Measurements from ENCODE around the gene PNMT.
A peak's percentile ranks its signal among the peaks of the same experiment; 100 is the strongest.

Gene PNMT, protein sequence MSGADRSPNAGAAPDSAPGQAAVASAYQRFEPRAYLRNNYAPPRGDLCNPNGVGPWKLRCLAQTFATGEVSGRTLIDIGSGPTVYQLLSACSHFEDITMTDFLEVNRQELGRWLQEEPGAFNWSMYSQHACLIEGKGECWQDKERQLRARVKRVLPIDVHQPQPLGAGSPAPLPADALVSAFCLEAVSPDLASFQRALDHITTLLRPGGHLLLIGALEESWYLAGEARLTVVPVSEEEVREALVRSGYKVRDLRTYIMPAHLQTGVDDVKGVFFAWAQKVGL

DNA sequence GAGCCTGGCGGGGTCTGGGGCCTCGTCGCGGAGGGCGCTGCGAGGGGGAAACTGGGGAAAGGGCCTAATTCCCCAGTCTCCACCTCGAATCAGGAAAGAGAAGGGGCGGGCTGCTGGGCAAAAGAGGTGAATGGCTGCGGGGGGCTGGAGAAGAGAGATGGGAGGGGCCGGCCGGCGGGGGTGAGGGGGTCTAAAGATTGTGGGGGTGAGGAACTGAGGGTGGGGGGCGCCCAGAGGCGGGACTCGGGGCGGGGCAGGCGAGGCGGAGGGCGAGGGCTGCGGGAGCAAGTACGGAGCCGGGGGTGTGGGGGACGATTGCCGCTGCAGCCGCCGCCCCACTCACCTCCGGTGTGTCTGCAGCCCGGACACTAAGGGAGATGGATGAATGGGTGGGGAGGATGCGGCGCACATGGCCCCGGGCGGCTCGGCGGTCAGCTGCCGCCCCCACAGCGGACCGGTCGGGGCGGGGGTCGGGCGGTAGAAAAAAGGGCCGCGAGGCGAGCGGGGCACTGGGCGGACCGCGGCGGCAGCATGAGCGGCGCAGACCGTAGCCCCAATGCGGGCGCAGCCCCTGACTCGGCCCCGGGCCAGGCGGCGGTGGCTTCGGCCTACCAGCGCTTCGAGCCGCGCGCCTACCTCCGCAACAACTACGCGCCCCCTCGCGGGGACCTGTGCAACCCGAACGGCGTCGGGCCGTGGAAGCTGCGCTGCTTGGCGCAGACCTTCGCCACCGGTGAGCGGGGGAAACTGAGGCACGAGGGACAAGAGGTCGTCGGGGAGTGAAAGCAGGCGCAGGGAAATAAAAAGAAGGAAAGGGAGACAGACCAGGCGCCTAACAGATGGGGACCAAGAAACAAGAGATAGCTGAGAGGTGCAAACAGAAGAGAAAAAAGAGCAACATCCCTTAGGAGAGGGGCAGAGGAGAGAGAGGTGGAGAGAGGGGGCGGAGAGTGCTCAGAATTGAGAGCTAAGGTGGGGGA, at the start of gene PNMT:
Gene PNMT (plus strand): TSS at position 509 of the 980 bp plus-strand sequence. CDS start 23 bp downstream, at position 532.
- peak; percentile 79 for DNase-seq

DNA sequence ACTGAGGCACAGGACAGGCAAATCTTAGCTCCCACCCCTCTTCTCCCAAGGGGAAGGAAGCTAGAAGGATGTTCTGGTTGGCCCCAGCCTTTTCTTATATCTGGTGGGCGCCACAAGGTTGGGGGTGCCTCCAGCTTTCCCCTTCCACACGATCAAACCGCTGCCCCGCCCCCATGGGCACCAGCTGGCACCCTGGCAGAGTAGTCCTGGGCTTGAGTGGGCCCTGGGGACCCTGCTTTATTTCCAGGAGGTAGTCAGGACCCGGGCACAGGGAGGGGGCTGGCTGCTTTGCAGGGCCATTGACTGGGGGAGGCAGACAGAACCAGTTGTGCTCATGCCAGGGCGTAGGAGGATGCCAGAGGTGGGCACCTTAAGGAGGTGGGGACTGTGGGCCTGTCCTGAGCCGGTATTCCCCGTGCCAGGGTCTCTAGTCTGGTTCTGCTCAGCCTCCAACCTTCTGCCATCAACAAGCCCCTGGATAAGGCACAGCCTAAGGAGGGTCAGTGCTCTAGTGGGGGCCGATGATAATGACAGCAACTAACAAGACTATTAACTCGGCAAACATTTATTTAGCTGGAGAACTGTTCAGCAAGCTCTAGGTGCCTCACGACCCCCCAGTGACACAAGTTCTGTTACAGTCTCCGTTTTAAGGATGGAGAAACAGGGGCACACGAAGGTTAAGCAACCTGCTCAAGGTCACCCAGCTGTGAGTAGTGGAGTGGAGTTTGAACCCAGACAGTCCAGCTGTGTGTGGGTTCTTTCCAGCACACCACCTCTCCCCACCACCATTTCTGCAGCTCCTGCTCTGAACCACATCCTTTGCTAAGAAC, 49.1 kb upstream of the PNMT start:
- no peak for DNase-seq

GRCh38 chr17:39619786-39620101, 48.5 kb upstream of the PNMT start:
- DNase-seq: no peak

GRCh38 chr17:39621523-39622379, 46.5 kb upstream of the PNMT start:
- peak; percentile 77 for DNase-seq

DNA sequence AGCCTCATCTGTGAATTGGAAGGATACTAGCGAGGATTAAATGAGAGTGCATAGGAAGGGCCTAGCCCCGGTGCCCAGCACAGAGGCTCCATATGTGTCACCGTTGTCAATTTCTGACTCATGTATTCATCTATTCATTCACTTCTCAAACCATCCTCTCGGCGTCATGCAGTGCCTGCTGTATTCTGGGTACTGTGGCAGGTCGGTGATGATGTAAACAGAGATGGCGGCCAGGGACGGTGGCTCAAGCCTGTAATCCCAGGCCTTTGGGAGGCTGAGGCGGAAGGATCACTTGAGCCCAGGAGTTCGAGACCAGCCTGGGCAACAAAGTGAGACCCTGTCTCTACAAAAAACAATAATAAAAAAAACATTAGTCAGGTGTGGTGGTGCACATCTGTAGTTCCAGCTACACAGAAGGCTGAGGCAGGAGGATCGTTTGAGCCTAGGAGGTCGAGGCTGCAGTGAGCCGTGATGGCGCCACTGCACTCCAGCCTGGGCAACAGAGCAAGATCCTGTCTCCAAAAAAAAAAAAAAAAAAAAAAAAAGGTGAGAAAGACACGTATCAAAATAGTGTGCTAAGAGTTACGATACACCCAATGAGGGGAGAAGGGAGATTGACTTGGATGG, 45.8 kb upstream of the PNMT start:
- DNase-seq: no peak

- DNase-seq: peak; percentile 79
Observed at GRCh38 chr17:39623356-39623950, 44.8 kb upstream of the PNMT start.

DNA sequence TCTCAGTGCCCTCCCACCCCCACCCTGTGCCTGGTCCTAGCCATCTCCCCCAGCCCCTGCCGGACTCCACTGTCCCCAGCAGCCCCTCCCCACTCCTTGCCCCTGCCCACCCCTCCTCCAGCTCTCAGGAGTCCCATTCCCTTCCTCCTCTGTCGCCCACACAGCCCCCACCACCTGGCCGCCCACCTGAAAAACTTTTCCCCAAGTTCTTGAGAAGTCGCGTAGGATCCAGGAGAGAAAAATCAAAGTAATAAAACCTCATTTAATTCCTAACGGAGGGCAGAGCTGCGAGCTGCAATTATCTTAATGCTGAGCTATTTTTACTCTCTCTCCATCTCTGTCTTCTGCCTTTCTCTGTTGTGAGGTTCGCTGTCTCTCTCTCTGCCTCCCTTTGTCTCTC, 43.9 kb upstream of the PNMT start:
- DNase-seq: no peak

DNA sequence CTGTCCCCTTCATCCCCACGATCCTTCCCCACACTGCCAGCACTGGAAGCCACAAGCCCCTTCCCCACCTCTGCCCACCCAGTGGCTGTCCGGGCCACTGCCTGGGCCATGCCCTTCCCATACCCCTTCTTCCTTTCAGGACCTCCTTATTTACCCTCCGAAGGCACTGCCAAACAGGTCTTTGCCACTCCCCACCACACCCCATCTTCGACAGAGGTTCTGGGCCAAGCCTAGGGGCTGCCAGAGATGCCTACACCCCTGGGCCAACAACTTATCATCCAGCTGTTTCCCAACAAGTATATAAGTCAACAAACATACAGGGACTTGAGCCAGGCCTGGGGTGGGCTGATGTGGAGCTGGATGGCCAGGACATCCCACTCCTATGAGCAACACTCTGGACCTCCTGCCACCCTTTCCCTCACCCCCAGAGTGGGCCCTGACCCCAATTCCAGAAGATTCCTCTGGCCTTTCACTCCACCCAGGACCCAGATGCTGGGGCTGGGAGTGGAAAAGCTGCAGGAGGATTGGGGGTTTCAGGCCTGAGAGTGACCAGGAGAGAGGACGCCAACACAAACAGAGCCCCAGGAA, 43.0 kb upstream of the PNMT start:
- DNase-seq: no peak

GRCh38 chr17:39626171-39627046, 41.8 kb upstream of the PNMT start, which contains the start of gene PPP1R1B:
Gene PPP1R1B, plus strand, starts transcription at chr17:39626952. Its CDS starts 441 bp downstream, at chr17:39627393.
- DNase-seq: no peak

DNA sequence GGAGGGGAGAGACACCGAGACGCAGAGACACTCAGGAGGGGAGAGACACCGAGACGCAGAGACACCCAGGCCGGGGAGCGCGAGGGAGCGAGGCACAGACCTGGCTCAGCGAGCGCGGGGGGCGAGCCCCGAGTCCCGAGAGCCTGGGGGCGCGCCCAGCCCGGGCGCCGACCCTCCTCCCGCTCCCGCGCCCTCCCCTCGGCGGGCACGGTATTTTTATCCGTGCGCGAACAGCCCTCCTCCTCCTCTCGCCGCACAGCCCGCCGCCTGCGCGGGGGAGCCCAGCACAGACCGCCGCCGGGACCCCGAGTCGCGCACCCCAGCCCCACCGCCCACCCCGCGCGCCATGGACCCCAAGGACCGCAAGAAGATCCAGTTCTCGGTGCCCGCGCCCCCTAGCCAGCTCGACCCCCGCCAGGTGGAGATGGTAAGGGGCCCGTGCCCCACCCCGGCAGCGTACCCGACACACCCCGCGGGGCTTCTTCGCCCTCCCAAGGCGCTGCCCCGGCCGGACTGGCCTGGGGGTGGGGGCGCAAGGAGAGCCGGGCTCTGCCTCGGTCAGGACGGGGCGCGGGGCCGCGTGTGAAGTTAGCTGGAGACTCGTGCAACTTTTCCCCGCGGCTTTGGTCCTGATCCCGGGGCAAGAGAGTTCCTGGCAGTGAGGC, 41.1 kb upstream of the PNMT start:
- no peak for DNase-seq

DNA sequence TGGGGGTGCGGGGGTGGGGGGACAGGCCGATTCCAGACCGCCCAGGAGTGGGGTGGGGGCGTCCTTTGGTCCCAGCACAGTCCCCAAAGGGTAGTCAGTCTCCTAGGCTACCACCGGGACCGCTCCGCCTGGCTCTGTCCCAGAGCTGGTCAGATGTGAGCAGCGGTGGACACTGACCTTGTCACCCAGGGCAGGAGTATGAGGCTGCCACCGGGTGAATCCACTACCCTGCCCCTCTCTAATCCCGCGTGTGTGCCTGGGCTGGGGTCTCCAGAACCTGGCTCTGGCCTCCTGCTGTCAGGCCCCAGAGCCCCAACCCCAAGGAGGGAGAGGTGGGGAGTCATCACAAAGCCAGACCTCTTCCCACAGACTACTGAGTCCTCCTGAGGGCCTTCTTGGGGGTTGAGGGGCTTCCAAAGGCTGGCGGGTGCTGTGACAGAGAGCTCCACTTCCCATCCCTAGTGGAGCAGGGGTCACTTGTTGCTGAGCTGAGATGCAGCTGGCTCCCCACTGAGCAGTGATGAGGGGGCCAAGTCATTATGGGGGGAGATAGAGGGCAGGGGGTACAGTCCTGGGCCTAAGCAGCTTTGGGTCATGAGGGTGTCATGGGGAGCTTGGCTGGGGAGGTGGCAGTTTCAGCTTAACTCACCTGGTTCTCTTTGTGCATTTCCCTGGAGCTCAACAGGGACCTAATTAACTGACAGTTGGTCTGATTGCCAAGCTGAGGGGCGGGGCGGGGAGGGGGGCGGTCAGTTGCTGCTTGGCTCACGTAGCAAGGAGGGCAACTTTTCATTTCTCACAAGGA, 40.3 kb upstream of the PNMT start:
- DNase-seq: no peak

DNA sequence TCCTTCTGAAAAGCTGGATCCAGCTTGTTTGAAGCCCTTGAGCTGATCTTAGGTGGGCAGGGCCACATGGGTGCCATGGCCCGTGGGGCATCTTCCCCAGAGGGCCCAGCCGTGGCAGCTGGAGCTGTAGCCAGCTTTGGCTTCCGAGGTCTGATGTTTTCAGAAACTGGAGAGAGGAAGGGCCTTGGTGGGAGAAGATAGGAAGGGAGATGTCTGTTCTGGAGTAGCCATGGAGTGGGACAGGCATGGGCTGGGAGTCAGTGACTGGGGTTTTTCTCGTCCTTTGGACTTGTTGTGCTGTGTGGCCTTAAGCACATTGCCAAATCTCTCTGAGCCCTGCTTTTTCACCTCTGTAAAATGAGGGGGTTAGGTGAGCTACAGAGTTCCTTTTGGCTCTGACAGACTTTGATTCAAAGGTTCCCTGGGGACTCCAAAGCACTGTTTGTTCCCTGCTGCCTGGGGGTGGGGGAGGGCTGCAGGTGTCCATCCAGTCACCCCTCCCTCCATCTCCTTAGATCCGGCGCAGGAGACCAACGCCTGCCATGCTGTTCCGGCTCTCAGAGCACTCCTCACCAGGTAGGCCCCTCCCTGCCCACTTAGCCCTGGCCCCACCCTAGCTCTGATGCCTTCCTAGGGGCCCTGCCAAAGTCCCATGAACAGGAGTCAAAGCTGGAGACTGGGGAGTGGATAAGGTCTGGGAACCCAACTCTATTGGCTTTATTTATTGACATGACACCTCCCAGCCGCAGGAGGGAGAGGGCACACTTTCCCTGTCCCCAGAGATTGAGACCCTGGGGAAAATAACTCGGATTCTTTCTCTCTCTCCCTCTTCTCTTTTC, 39.4 kb upstream of the PNMT start:
- DNase-seq: no peak

DNA sequence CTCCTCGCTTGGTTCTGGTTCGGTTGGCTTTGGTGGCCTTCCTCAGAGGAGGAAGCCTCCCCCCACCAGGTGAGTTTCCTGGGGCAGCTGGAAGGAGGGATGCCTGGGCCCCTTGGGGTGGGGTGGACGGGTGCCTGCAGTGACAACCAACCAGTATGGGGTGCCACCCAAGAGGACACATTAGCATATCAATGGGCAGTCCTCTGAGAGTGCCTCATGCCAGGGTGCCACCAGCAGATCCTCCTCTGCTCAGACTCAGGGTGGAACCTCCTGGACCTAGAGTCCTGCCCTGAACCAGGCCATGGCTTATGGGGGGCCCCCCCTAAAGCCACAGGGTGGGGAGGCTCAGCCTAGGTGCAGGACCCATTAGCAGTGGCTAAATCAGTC, 38.8 kb upstream of the PNMT start:
- DNase-seq: no peak

DNA sequence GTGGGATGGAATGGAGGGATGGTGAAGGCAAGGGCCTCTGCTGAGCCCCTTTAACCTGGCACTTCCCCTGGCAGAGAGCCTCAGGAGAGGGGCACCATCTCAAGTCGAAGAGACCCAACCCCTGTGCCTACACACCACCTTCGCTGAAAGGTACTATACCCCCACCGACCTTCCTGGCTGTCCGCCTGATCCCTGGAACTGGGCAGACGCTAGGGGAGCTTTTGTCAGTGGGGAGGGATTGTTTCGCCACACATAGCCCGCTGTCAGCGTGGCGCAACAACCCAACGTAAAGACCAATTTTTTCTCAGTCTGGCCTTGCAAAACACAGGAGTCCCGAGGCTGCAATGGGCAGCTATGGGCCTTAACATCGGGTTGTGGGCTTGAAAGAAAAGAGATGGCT, 38.4 kb upstream of the PNMT start:
- no peak for DNase-seq

- no peak for DNase-seq
Observed at GRCh38 chr17:39631403-39631802, 36.9 kb upstream of the PNMT start.

DNA sequence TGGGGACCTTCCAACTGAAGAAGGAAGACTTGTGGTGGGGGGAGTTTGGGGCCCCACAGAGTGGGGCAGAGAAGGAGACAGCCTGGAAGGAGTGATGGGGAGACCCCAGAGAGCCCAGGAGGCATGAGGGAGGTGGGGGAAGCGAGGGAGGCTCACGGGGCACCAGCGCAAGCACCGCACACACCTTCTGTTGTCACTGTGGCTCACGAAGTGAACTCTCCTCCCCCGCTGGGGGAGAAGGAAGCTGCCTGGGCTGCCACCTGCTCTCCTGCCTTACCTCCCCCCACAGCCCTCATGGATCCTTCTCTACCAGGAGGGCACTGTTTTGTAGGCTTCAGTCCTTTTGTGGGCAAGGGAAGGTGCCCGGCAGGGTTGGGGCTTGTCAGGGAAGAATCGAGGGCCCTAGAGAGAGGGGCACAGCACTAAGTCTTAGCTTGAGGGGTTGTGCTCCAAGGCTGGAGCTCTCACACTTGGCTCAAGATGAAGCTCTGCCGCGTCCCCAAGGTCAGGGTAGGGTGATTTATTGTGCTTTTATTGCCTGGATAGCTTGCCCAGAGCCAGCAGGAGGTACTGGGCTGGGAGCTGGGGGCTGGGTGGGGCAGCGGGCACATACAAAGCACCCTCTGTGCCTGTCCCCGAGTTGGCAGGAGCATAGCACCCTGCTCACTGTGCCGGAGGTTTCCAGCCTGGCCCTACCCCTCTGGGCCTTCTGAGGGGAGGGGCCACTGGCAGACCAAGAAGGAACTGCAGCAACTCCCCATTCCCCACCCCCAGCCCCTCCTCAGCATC, 35.9 kb upstream of the PNMT start:
- DNase-seq: no peak
